GM23248 (cell line): Measurements from ENCODE around the gene CARM1. TPM values are rescaled to one million over a fixed set of nuclear protein-coding genes. Genes with fewer than 3 reads are reported as not detected.

Experiments
- DNase-seq: peaks from one replicate; pipeline ENCODE4 v3.0.0-alpha.2; 2015
- H2AFZ ChIP-seq: fragments of 200-600 bp; sonication (generic); 2 replicates; pipeline ENCODE4 v1.6.1; 2016; ENCODE audit warnings: antibody characterized with exemption
- H3F3A ChIP-seq: fragments of 200-600 bp; sonication (generic); 2 replicates; pipeline ENCODE4 v1.6.1; 2016; ENCODE audit warnings: mild to moderate bottlenecking, antibody characterized with exemption, mixed run types; ENCODE audit not compliant: insufficient read depth
- H3K27ac ChIP-seq: fragments of 200-600 bp; sonication (generic); 2 replicates; pipeline ENCODE4 v1.5.1; 2016; ENCODE audit warnings: mild to moderate bottlenecking
- H3K27me3 ChIP-seq: fragments of 200-600 bp; sonication (generic); replicated peaks from 2 replicates; pipeline ENCODE4 v1.6.1; 2016; ENCODE audit warnings: mild to moderate bottlenecking; ENCODE audit not compliant: insufficient read depth
- H3K36me3 ChIP-seq: fragments of 200-600 bp; sonication (generic); 2 replicates; pipeline ENCODE4 v1.6.1; 2016; ENCODE audit warnings: low read depth, mild to moderate bottlenecking
- H3K4me1 ChIP-seq: fragments of 200-600 bp; sonication (generic); 2 replicates; pipeline ENCODE4 v1.6.1; 2016; ENCODE audit warnings: mild to moderate bottlenecking; ENCODE audit not compliant: insufficient read depth
- H3K4me2 ChIP-seq: fragments of 200-600 bp; sonication (generic); one replicate; pipeline ENCODE4 v1.6.1; 2016; ENCODE audit warnings: mild to moderate bottlenecking; ENCODE audit not compliant: unreplicated experiment
- H3K4me3 ChIP-seq: fragments of 200-600 bp; sonication (generic); 2 replicates; pipeline ENCODE4 v1.5.1; 2016; ENCODE audit warnings: mild to moderate bottlenecking
- H3K79me2 ChIP-seq: fragments of 200-600 bp; sonication (generic); 2 replicates; pipeline ENCODE4 v1.6.1; 2016; ENCODE audit warnings: mild to moderate bottlenecking; ENCODE audit not compliant: insufficient read depth
- H3K9ac ChIP-seq: fragments of 200-600 bp; sonication (generic); 2 replicates; pipeline ENCODE4 v1.6.1; 2016; ENCODE audit warnings: mild to moderate bottlenecking
- H3K9me2 ChIP-seq: fragments of 200-600 bp; sonication (generic); 2 replicates; pipeline ENCODE4 v1.6.1; 2016; ENCODE audit warnings: mixed run types, mild to moderate bottlenecking, moderate library complexity; ENCODE audit not compliant: insufficient read depth
- H3K9me3 ChIP-seq: fragments of 200-600 bp; sonication (generic); one replicate; pipeline ENCODE4 v1.6.1; 2017; ENCODE audit warnings: low read depth
- H4K20me1 ChIP-seq: fragments of 200-600 bp; sonication (generic); 2 replicates; pipeline ENCODE4 v1.6.0; 2016; ENCODE audit not compliant: insufficient read depth
- EZH2 ChIP-seq: fragments of 200-600 bp; sonication (generic); IDR thresholded peaks from 2 replicates; pipeline ENCODE4 v1.6.1; 2018; ENCODE audit warnings: antibody characterized with exemption, mild to moderate bottlenecking; ENCODE audit not compliant: insufficient read depth, poor library complexity, severe bottlenecking
- EZH2phosphoT487 ChIP-seq: fragments of 200-600 bp; sonication (generic); IDR thresholded peaks from 2 replicates; pipeline ENCODE4 v1.6.1; 2018; ENCODE audit warnings: antibody characterized with exemption, moderate library complexity, mild to moderate bottlenecking, low read depth; ENCODE audit not compliant: insufficient read depth
- WGBS, 2 experiments: methylation state at CpG; one replicate each; pipeline ENCODE4 v1.1.6; 2015 to 2017; ENCODE audit warnings: low lambda C conversion rate in 2 of 2, low coverage in 1 of 2; ENCODE audit errors: missing lambda C conversion rate in 2 of 2; 5-methylcytosine and 5-hydroxymethylcytosine counted together
- in situ Hi-C: fragments of 300-500 bp; cut with MboI; formaldehyde crosslinking; loops from 2 replicates; pipeline ENCODE4 v1.15.0; 2020
- polyA plus RNA-seq: library from polyadenylated mRNA; unstranded; fragments of >200 nt; fragmentation: Nextera tagmentation; extraction: Ambion mirVana; gene quantifications from 2 replicates; pipeline ENCODE4 v1.2.1, GENCODE V29; 2016
- total RNA-seq: library from RNA; depleted of rRNA; stranded (reverse); fragments of >200 nt; shearing (Covaris generic); gene quantifications from 2 replicates; pipeline ENCODE4 v1.2.3, GENCODE V29; 2014

CARM1 gene
- total and polyA plus RNA-seq, 2 experiments from 2014 or later: 5.3 to 41.9 TPM

- no peaks in the 10 kb centered on the region for H3K9me3 ChIP-seq
- peaks cover 90% of the 10 kb centered on the region for H3K79me2 ChIP-seq
- DNase-seq: no peak
- H3F3A ChIP-seq: peaks cover 7% of the 10 kb centered on the region; the same call in 1 of the 2 replicates
- in situ Hi-C loops: no loop called here
- H3K4me2 ChIP-seq: no peak overlapping the region
- no peaks in the 10 kb centered on the region for H3K9me2 ChIP-seq
- no peak overlapping the region for H2AFZ ChIP-seq
- H3K36me3 ChIP-seq: no peaks in the 10 kb centered on the region
- H3K27ac ChIP-seq: no peak overlapping the region
- H3K4me3 ChIP-seq: no peak overlapping the region
- H3K4me1 ChIP-seq: no peaks in the 10 kb centered on the region; the same call in 1 of the 2 replicates
- WGBS, 2 experiments: 90 to 94% methylated on average over 4 of the region's 4 CpGs
- no peaks in the 10 kb centered on the region for H3K27me3 ChIP-seq
- no peak overlapping the region for H3K9ac ChIP-seq
- H4K20me1 ChIP-seq: 0 out of 2 replicates have a peak, but pooled peaks cover 5% of the 10 kb centered on the region
- TF ChIP-seq EZH2 (no peak), EZH2phosphoT487 (no peak)
Measured at GRCh38 chr19:10964903-10965302, 93.5 kb downstream of the CARM1 start.

DNA sequence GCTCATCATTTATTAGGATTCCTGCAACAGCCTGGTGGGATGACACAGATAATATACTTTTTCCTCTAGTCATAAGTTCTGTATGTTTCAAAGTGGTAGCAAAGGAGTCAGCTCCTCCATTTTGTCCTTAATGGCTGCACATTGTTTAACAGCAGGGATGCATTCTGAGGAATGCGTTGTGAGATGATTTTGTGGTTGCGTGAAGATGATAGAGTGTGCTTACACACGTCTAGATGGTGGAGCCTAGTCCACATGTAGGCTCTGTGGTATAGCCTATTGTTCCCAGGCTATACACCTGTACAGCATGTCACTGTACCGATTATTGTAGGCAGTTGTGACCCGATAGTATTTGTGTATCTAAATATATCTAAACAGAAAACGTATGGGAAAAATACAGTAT, 94.0 kb downstream of the CARM1 start:
- Histone ChIP-seq H4K20me1 (0 out of 2 replicates have a peak, but pooled peaks cover 5% of the 10 kb centered on the region), H2AFZ (no peak overlapping the region), H3K9ac (no peak overlapping the region), H3K79me2 (peaks cover 91% of the 10 kb centered on the region), H3K36me3 (no peaks in the 10 kb centered on the region), H3K27ac (no peak overlapping the region), H3K4me2 (no peak overlapping the region), H3K4me3 (no peak overlapping the region), H3F3A (peaks cover 7% of the 10 kb centered on the region; the same call in 1 of the 2 replicates), H3K9me2 (no peaks in the 10 kb centered on the region), H3K4me1 (no peaks in the 10 kb centered on the region; the same call in 1 of the 2 replicates), H3K27me3 (no peaks in the 10 kb centered on the region), H3K9me3 (no peaks in the 10 kb centered on the region)
- TF ChIP-seq EZH2 (no peak), EZH2phosphoT487 (no peak)
- WGBS, 2 experiments: 80 to 82% methylated on average over 6 of the region's 6 CpGs
- no peak for DNase-seq
- in situ Hi-C loops: no loop called here

DNA sequence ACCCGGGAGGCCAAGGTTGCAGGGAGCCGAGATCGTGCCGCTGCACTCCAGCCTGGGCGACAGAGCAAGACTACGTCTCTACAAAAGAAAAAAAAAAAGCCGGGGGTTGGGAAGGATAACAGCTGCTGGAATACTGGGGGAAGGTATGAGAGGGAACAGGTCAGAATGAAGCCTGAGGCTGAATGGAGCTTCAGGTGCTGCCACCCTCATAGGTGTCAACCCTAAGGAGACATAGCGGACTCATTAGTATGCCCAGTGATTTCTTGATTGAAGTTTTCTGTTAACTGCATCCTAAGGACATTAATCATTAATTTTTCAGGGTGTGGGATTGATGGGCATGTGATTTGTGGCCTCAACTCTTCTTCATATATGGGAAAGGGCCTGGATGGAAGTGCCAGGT, 95.5 kb downstream of the CARM1 start:
- no peaks in the 10 kb centered on the region for H3K36me3 ChIP-seq
- DNase-seq: no peak
- no peaks in the 10 kb centered on the region for H3K9me2 ChIP-seq
- no peaks in the 10 kb centered on the region for H3K27me3 ChIP-seq
- no peak overlapping the region for H3K27ac ChIP-seq
- no peaks in the 10 kb centered on the region; the same call in 1 of the 2 replicates for H3K4me1 ChIP-seq
- H2AFZ ChIP-seq: no peak overlapping the region
- H3K9me3 ChIP-seq: no peaks in the 10 kb centered on the region
- in situ Hi-C loops: no loop called here
- H3F3A ChIP-seq: peaks cover 3% of the 10 kb centered on the region; the same call in 1 of the 2 replicates
- H3K79me2 ChIP-seq: peaks cover 100% of the 10 kb centered on the region
- 95 to 96% methylated on average over 8 of the region's 8 CpGs for WGBS, 2 experiments
- no peak overlapping the region for H3K4me3 ChIP-seq
- no peak overlapping the region for H3K4me2 ChIP-seq
- no peak overlapping the region for H3K9ac ChIP-seq
- 0 out of 2 replicates have a peak, but pooled peaks cover 5% of the 10 kb centered on the region for H4K20me1 ChIP-seq
- TF ChIP-seq EZH2 (no peak), EZH2phosphoT487 (no peak)

DNA sequence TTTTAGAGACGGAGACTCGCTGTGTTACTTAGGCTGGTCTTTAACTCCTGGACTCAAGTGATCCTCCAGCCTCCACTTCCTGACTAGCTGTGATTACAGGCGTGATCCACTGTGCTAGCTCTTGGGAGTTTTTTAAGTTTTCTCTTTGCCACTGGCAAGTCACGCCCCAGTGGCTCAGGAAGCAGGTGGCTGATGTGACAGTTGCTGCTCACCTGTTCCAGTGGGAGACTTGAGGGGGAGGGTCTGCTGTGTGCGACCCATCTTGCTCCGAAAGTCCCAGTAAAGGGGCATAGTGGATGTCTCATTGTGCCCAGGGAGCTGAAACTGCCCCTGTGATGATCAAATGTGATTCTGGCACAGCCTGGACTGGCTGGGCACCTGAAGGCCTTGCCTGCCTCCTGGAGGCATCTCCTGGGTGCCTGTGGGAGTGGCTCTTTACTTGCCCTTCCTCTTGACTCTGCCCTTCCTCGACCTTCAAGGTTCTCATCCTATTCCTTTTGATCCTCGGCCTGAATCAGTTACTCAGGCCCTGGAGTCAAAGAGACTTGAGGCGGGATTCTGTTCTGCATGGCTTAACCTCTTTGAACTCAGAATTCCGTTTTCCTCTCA, 97.3 kb downstream of the CARM1 start:
- no peaks in the 10 kb centered on the region for H3F3A ChIP-seq
- H3K9me3 ChIP-seq: no peaks in the 10 kb centered on the region
- no peak overlapping the region for H3K9ac ChIP-seq
- no peaks in the 10 kb centered on the region for H3K27me3 ChIP-seq
- H3K27ac ChIP-seq: no peak overlapping the region
- peaks cover 100% of the 10 kb centered on the region for H3K79me2 ChIP-seq
- 0 out of 2 replicates have a peak, but pooled peaks cover 5% of the 10 kb centered on the region for H4K20me1 ChIP-seq
- no peaks in the 10 kb centered on the region for H3K4me1 ChIP-seq
- no peak overlapping the region for H3K4me3 ChIP-seq
- no peaks in the 10 kb centered on the region for H3K9me2 ChIP-seq
- H2AFZ ChIP-seq: no peak overlapping the region
- in situ Hi-C loops: no loop called here
- DNase-seq: no peak
- H3K4me2 ChIP-seq: no peak overlapping the region
- H3K36me3 ChIP-seq: no peaks in the 10 kb centered on the region
- TF ChIP-seq EZH2: no peak
- WGBS, 2 experiments: 85 to 94% methylated on average over 10 of the region's 10 CpGs
